WTC11 (cell line): ENCODE measurements around the gene MSI2.

Experiments
- CTCF ChIP-seq: fragments of 200-600 bp; IDR thresholded peaks from 2 replicates; pipeline ENCODE4 v1.8.0; 2022; ENCODE audit warnings: antibody characterized with exemption
- NFE2L1 ChIP-seq: sonication (generic); formaldehyde crosslinking; IDR thresholded peaks from 2 replicates; pipeline ENCODE4 v1.8.1; 2023; ENCODE audit warnings: missing genetic modification reagents
- NFYB ChIP-seq: sonication (generic); formaldehyde crosslinking; conservative IDR thresholded peaks from 2 replicates; pipeline ENCODE4 v1.8.0; 2022; ENCODE audit warnings: low read depth, missing genetic modification reagents
- SP1 ChIP-seq: sonication (generic); formaldehyde crosslinking; conservative IDR thresholded peaks from 2 replicates; pipeline ENCODE4 v1.8.1; 2022; ENCODE audit warnings: missing genetic modification reagents
- TCF7 ChIP-seq: sonication (generic); formaldehyde crosslinking; IDR thresholded peaks from 2 replicates; pipeline ENCODE4 v1.8.0; 2022; ENCODE audit warnings: mild to moderate bottlenecking, low read depth, missing genetic modification reagents, moderate library complexity
- TEAD4 ChIP-seq: sonication (generic); formaldehyde crosslinking; IDR thresholded peaks from 2 replicates; pipeline ENCODE4 v1.8.0; 2022; ENCODE audit warnings: mild to moderate bottlenecking, missing genetic modification reagents
- USF1 ChIP-seq: sonication (generic); formaldehyde crosslinking; IDR thresholded peaks from 2 replicates; pipeline ENCODE4 v1.8.0; 2022; ENCODE audit warnings: mild to moderate bottlenecking, missing genetic modification reagents
- ZNF121 ChIP-seq: sonication (generic); formaldehyde crosslinking; IDR thresholded peaks from 2 replicates; pipeline ENCODE4 v1.8.0; 2023; ENCODE audit warnings: missing genetic modification reagents
- ZNF138 ChIP-seq: sonication (generic); formaldehyde crosslinking; conservative IDR thresholded peaks from 2 replicates; pipeline ENCODE4 v1.8.1; 2022; ENCODE audit warnings: mild to moderate bottlenecking, moderate library complexity, missing genetic modification reagents
- TF ChIP-seq, protein P1 (sequence below): sonication (generic); formaldehyde crosslinking; IDR thresholded peaks from 2 replicates; pipeline ENCODE4 v1.8.0; 2022; ENCODE audit warnings: mild to moderate bottlenecking, missing genetic modification reagents
- TF ChIP-seq, protein P2 (sequence below): sonication (generic); formaldehyde crosslinking; IDR thresholded peaks from 2 replicates; pipeline ENCODE4 v1.8.0; 2022; ENCODE audit warnings: mild to moderate bottlenecking, missing genetic modification reagents

GRCh38 chr17:57550668-57551315 is 294.5 kb downstream of the MSI2 start:
- TF ChIP-seq CTCF, result no peak
- TF ChIP-seq, protein P1, sequence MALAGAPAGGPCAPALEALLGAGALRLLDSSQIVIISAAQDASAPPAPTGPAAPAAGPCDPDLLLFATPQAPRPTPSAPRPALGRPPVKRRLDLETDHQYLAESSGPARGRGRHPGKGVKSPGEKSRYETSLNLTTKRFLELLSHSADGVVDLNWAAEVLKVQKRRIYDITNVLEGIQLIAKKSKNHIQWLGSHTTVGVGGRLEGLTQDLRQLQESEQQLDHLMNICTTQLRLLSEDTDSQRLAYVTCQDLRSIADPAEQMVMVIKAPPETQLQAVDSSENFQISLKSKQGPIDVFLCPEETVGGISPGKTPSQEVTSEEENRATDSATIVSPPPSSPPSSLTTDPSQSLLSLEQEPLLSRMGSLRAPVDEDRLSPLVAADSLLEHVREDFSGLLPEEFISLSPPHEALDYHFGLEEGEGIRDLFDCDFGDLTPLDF (CRISPR knock-in tag), result no peak
- TF ChIP-seq TCF7, result no peak
- TF ChIP-seq NFYB, result no peak
- TF ChIP-seq, protein P2, sequence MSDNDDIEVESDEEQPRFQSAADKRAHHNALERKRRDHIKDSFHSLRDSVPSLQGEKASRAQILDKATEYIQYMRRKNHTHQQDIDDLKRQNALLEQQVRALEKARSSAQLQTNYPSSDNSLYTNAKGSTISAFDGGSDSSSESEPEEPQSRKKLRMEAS, result no peak
- TF ChIP-seq NFE2L1 (CRISPR knock-in tag), result no peak
- no peak for TF ChIP-seq USF1 (CRISPR knock-in tag)
- no peak for TF ChIP-seq TEAD4
- TF ChIP-seq ZNF121, result no peak
- no peak for TF ChIP-seq SP1 (CRISPR knock-in tag)
- no peak for TF ChIP-seq ZNF138 (CRISPR knock-in tag)
